OCI-LY3 (cell line): ENCODE data around the gene SMARCA4.

ENCODE experiments used
- EZH2phosphoT487 ChIP-seq: fragments of 200-600 bp; shearing (Covaris generic); IDR thresholded peaks from 2 replicates; pipeline ENCODE4 v1.6.1; 2018; ENCODE audit warnings: antibody characterized with exemption, mixed run types, low read depth
- TF ChIP-seq, protein P1 (sequence below): fragments of 200-600, 300-600 bp; sonication (generic); IDR thresholded peaks from 2 replicates; pipeline ENCODE4 v1.5.1; 2014; ENCODE audit warnings: antibody characterized with exemption, low read length, low read depth

DNA sequence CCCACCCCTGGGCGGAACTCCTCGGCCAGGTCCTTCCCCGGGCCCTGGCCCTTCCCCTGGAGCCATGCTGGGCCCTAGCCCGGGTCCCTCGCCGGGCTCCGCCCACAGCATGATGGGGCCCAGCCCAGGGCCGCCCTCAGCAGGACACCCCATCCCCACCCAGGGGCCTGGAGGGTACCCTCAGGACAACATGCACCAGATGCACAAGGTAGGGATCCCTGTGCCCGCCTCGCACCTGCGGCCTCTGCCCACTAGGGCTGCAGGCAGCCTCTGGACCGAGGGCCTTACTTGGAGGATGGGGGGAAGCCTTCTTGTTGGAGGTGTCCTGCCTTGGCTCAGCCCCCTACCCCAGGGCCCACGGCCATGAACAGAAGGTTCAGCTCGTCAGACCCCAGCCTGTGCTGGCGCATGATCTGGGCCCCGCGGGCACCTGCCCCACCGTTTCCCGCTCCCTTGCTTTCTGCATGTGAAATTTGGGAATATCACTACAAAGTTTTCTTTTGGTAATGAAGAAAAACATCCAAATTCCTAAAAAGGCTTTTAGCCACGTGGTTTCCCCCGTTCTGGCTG lies 23.4 kb downstream of the SMARCA4 start:
- TF ChIP-seq, protein P1, sequence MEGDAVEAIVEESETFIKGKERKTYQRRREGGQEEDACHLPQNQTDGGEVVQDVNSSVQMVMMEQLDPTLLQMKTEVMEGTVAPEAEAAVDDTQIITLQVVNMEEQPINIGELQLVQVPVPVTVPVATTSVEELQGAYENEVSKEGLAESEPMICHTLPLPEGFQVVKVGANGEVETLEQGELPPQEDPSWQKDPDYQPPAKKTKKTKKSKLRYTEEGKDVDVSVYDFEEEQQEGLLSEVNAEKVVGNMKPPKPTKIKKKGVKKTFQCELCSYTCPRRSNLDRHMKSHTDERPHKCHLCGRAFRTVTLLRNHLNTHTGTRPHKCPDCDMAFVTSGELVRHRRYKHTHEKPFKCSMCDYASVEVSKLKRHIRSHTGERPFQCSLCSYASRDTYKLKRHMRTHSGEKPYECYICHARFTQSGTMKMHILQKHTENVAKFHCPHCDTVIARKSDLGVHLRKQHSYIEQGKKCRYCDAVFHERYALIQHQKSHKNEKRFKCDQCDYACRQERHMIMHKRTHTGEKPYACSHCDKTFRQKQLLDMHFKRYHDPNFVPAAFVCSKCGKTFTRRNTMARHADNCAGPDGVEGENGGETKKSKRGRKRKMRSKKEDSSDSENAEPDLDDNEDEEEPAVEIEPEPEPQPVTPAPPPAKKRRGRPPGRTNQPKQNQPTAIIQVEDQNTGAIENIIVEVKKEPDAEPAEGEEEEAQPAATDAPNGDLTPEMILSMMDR, result no peak
- no peak for TF ChIP-seq EZH2phosphoT487
